ENCODE data around the gene PNKP.

The PNKP gene

DNA sequence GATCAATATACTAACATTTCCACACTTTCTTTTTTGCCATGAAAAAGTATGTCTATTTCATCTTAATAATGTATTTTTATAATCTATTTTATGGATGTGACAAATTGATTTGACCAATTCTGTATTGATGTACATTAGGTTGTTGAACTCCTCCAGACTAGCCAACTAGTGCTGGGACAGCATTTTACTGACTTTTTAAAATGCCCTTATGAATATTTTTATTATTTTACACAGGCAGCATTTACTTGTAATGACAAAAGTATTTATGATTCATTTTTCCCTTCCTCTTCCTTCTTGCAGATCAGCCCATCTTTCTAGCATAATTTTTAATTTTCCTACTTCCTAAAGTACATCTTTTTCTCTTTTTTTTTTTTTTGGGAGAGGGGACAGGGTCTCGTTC, 53.4 kb downstream of the PNKP start:
- DNase-seq, result no peak

DNA sequence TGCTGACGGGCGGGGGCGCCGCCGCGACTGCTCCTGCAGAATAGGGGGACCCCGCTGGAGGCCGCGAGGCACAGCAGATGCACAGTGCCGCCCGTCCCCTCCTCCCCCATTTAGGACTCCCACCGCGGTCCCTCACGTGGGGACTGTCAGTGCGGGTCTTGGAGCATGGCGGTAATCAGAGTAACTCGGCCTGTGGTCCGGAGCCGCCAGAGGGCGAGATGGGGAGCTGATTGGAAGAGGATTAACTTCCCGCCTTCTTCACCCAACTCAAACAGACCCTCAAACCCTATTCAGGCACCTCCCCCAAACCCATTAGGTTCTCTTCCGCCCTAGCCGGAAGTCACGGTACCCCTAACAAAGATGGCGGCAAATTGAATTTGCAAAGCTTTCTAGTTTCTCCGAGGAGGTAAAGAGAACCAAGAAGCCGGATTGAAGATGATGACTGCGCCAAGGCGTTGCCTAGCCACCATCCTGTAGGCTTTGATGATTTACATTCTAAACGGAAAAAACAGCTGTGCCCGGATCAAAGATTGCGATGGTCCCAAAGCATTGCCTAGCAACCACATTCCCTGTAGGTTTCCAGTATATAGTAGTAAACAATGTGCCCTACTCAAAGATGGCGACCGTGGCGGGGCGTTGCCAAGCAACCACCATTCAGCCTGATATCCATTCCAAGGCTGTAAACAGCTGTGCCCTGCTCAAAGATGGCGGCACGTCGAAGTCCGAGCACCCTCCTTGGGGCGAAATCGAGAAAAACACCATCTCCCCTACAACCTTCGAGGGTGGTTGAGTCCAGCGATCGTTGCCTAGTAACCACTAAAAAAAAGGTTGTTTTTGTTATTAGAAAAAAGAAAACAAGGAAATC, 54.1 kb downstream of the PNKP start, which contains the start of gene FUZ:
Gene FUZ, minus strand, starts transcription at position 296 of the 865 bp plus-strand sequence. Its CDS starts 186 bp downstream, at position 110.
- DNase-seq, result peak; percentile 95

DNA sequence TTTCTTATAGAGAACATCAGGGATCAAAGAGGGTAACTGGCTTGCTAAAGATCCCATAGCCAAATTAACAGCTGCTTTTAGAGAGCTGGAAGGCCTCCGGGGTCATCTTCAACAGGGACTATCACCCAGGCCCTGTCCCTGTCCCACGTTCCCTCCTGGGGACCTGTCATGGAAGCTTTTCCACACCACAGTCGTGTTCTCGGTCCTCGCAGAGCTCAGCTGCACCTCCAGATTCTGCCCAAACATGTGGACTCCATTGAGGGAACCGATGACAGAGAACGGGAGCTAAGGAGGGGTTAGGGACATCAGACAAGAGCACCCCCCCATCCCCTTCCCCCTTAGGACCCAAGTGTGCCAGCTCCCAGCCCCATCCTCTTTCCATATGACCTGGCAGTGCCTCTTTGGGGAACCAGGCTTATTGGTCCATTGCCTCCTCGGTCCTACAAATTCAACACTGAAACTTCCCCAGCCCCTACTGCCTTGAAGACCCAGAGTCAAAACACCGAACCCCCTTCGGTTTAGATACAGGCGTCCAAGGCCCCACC, 54.9 kb downstream of the PNKP start:
- DNase-seq, result no peak

DNA sequence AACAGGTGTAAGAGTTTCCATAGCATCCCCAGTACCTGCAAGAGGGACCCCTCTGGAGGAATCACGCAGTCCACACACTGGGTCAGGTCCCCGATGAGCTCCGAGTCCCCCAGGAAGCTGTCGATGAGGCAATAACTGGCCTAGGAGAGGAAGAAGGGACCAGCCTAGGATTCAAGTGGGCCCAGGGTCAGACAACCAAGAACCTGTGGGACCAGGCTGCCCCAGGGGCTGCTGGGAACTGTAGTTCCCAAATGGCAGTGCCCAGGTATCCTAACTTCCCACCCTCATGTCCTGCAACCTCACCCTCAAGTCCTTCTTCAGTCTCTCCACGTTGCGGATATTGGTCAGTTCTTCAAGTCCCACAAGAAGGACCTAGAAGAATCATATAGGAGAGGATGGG, 56.0 kb downstream of the PNKP start:
- no peak for DNase-seq
